Measurements from ENCODE around the gene SUGCT.
"Not testable (repeated sequence)": the region's sequence is repeated elsewhere in the genome, so short reads cannot be mapped to it uniquely, and the experiment has no call there.

Gene SUGCT

GRCh38 chr7:40137563-40137962 is 2.8 kb downstream of the SUGCT start:
- DNase-seq (ENCODE audit: insufficient read length, low spot score) (no peak), FAIRE-seq (no peak)

GRCh38 chr7:40138973-40139372 is 4.2 kb downstream of the SUGCT start:
- no peak for DNase-seq (ENCODE audit: insufficient read length, low spot score)
- FAIRE-seq: no peak

GRCh38 chr7:40139891-40140290 is 5.1 kb downstream of the SUGCT start:
- DNase-seq (ENCODE audit: insufficient read length, low spot score); FAIRE-seq: not testable (repeated sequence)

- DNase-seq (ENCODE audit: insufficient read length, low spot score); FAIRE-seq: not testable (repeated sequence)
Observed at GRCh38 chr7:40141916-40142315, 7.1 kb downstream of the SUGCT start.

- not testable (repeated sequence) for DNase-seq (ENCODE audit: insufficient read length, low spot score); FAIRE-seq
Observed at GRCh38 chr7:40145596-40146130, 10.9 kb downstream of the SUGCT start.

- FAIRE-seq (no peak), DNase-seq (ENCODE audit: insufficient read length, low spot score) (no peak)
Observed at GRCh38 chr7:40147371-40148246, 12.8 kb downstream of the SUGCT start.

GRCh38 chr7:40148247-40148580 is 13.4 kb downstream of the SUGCT start:
- not testable (repeated sequence) for FAIRE-seq

GRCh38 chr7:40148671-40149070 is 13.9 kb downstream of the SUGCT start:
- FAIRE-seq (no peak), DNase-seq (ENCODE audit: insufficient read length, low spot score) (no peak)

More at GRCh38 chr7:40148247-40148580, 13.4 kb downstream of the SUGCT start:
- not testable (repeated sequence) for DNase-seq (ENCODE audit: insufficient read length, low spot score)

GRCh38 chr7:40151504-40151903 is 16.7 kb downstream of the SUGCT start:
- DNase-seq (ENCODE audit: insufficient read length, low spot score): no peak
- no peak for FAIRE-seq

GRCh38 chr7:40156988-40157387 is 22.2 kb downstream of the SUGCT start:
- FAIRE-seq: no peak
- DNase-seq (ENCODE audit: insufficient read length, low spot score): no peak

GRCh38 chr7:40162516-40162915 is 27.7 kb downstream of the SUGCT start:
- DNase-seq (ENCODE audit: insufficient read length, low spot score) (no peak), FAIRE-seq (no peak)

GRCh38 chr7:40165216-40165615 is 30.4 kb downstream of the SUGCT start:
- FAIRE-seq (no peak), DNase-seq (ENCODE audit: insufficient read length, low spot score) (no peak)

GRCh38 chr7:40167291-40167690 is 32.5 kb downstream of the SUGCT start:
- FAIRE-seq (no peak), DNase-seq (ENCODE audit: insufficient read length, low spot score) (no peak)

GRCh38 chr7:40168266-40168665 is 33.5 kb downstream of the SUGCT start:
- DNase-seq (ENCODE audit: insufficient read length, low spot score); FAIRE-seq: not testable (repeated sequence)

- not testable (repeated sequence) for FAIRE-seq; DNase-seq (ENCODE audit: insufficient read length, low spot score)
Observed at GRCh38 chr7:40173121-40173520, 38.3 kb downstream of the SUGCT start.

GRCh38 chr7:40175256-40175655 is 40.5 kb downstream of the SUGCT start:
- not testable (repeated sequence) for FAIRE-seq; DNase-seq (ENCODE audit: insufficient read length, low spot score)

- FAIRE-seq (no peak), DNase-seq (ENCODE audit: insufficient read length, low spot score) (no peak)
Observed at GRCh38 chr7:40175725-40176510, 41.1 kb downstream of the SUGCT start.

- no peak for DNase-seq (ENCODE audit: insufficient read length, low spot score)
- FAIRE-seq: no peak
Observed at GRCh38 chr7:40177071-40177470, 42.3 kb downstream of the SUGCT start.

GRCh38 chr7:40182452-40182851 is 47.6 kb downstream of the SUGCT start:
- no peak for FAIRE-seq
- DNase-seq (ENCODE audit: insufficient read length, low spot score): no peak

- no peak for FAIRE-seq
Observed at GRCh38 chr7:40186586-40186985, 51.8 kb downstream of the SUGCT start.

GRCh38 chr7:40192036-40192435 is 57.2 kb downstream of the SUGCT start:
- no peak for DNase-seq (ENCODE audit: insufficient read length, low spot score)
- FAIRE-seq: no peak

More at GRCh38 chr7:40186586-40186985, 51.8 kb downstream of the SUGCT start:
- DNase-seq (ENCODE audit: insufficient read length, low spot score): no peak

Data from GM19239 (cell line).